HG03575 (cell line): Measurements from ENCODE around the gene EDARADD.
"Not testable (repeated sequence)": the region's sequence is repeated elsewhere in the genome, so short reads cannot be mapped to it uniquely, and the experiment has no call there.

Experiments
- ATAC-seq: cut with Tn5 transposase; IDR thresholded peaks from one replicate; pipeline ENCODE4 v1.9.1; 2021; ENCODE audit not compliant: unreplicated experiment, insufficient number of reproducible peaks, low FRiP score; ENCODE audit errors: extremely low read depth

Gene EDARADD

DNA sequence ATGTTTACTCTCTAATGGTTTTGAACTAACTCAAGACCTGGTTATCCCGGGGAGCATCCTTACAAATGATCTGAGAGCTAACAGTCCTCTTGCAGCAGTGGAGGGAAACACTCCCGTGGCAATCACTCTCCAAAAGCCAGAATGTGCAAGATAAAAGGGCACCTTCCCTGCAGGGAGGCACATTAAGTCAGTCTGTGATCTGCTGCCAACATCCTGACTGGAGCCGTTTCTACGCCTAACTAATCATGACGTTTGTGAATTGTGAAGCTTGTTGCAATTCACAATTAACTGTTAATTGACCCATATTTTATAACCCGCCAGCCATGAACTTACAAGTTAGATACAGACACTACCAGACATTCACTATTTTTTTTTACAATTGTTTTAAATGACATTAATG, 77.6 kb downstream of the EDARADD start:
- ATAC-seq = no peak

DNA sequence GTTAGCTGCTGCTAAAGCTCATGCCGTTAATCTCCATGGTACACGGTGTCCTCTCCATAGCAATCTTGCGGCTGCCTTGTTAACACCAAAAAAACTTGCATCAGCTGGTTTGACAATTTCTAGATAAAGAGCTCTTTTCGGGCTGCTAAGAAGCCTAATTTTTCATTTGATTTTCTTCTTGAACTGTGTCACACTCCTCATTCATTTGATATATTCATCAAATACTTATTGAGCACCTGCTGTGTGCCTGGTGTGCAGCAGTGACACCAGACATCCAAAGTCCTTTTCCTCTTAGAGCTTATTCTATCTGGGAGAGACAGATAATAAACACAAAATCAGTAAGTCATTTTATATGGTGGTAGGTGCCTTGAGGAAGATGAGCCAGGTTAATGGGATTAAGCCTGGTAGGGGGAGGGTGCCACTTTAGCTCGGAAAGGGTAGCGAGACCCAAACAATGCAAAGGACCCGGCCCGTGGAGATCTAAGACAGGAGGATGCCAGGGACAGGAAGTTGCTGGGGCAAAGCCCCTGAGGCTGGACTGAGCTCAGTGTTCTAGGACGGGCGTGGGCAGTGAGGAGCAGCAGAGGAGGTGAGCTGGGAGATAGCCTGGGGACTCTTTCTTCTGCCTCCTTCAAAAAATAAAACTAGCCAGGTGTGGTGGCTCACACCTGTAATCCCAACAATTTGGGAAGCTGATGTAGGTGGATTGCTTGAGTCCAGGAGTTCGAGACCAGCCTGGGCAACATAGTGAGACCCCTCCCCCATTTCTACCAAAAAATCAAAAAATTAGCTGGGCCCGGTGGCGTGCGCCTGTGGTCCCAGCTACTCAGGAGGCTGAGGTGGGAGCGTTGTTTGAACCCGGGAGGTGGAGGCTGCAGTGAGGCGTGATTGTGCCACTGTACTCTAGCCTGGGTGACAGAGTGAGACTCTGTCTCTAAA, 79.0 kb downstream of the EDARADD start:
- no peak for ATAC-seq

DNA sequence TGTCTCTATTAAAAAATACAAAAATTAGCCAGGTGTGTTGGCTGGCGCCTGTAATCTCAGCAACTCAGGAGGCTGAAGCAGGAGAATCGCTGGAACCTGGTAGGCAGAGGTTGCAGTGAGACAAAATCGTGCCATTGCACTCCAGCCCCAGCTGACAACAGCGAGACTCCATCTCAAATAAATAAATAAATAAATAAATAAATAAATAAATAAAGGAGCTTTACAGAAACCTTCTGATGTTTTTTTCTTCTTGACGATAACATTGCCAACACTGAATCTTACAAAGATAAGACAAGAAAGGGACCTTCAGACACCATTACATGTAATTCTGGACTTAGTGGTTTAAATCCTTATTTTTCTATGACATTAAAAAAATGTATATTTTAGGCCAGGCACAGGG, 81.9 kb downstream of the EDARADD start:
- ATAC-seq = no peak

DNA sequence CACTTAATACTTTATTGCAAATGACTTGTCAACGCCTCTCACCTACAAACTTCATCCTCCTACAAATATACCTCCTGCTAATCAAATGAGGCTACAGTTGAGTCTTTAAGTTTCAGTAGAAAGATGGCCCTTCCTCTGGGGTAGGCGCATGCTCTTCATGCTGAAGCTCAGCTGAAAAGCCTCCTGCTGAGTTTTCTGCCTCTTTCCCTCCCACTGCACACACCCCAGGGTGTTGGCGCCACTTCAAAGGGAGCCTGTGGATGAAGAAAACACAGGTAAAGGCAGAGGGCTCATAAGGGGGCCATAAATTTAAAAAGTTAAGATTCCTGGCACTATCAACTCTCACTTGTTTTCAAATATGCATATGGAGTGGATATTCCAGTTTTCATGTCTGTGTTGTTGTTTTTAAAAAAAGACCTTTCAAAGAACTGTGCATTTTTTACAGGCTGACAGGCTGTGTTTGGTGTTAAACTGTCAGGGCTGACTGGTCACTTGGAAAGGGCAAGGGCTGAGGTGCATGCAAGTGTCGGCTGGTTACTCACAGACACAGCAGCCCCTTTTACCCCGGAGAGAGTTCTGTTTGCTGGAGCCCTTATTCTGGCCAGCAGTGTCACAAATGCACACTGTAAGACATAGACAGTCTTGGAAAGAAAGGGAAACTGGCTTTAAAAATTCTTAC, 86.8 kb downstream of the EDARADD start:
- ATAC-seq = no peak

DNA sequence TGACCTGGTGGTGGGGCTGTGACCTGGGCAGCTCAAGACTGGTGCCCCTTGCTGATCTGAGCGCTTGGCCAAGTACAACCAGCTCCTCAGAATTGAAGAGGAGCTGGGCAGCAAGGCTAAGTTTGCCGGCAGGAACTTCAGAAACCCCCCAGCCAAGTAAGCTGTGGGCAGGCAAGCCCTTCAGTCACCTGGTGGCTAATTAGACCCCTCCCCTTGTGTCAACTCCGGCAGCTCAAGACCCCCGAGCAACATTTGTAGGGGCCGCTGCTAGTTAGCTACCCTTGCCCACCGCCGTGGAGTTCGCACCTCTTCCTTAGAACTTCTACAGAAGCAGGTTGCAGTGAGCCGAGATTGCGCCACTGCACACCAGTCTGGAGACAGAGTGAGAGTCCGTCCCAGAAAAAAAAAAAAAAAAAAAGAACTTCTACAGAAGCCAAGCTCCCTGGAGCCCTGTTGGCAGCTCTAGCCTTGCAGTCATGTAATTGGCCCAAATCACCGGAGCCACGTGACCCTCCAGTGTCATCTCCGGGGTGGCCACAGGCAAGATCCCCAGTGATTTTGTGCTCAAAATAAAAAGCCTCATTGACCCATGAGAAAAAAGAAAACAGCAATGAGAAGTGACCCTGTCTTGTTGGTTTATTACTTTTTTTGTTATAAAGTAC, 90.4 kb downstream of the EDARADD start:
- no peak for ATAC-seq

DNA sequence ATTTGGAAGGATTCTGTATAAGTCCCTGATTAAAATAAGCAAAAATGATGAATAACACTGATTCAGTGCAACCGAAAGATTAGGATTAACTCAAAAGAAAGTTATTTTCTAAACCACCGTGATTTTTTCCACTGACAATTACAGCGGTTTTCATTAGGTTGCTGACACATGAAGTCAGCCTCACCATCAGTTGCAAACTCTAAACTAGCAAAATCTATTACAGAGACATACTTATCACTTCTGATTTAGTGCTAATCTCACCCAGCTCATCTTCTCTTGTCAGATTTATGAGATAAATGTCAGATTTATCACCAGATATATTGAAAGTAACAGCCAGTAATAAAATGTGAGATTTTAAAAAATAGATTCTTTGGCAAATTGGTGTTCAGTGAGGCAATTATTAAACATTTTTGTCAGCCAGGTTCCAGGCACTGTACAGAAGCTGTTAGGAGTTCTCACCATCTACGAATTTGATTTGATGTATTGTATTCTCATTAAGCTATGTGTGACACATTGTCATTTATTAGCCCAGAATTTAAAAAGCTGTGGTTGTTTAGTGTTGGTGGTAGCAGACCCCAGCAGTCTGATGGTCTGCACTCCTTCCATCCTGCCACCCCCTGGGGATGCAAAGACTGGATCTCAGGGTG, 92.4 kb downstream of the EDARADD start:
- ATAC-seq = no peak

DNA sequence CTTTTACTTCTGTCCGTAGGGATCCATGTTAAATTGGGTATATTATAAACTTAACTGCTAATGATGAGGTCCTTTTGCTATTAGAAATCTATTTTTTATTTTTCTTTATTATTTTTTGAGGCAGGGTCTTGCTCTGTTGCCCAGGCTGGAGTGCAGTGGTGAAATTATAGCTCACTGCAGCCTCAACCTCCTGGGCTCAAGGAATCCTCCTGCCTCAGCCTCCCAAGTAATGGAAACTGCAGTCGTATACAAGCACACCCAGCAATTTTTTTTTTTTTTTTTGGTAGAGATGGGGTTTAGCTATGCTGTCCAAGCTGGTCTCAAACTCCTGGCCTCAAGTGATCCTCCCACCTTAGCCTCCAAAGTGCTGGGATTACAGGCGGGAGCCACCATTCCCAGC, 95.1 kb downstream of the EDARADD start:
- not testable (repeated sequence) for ATAC-seq

DNA sequence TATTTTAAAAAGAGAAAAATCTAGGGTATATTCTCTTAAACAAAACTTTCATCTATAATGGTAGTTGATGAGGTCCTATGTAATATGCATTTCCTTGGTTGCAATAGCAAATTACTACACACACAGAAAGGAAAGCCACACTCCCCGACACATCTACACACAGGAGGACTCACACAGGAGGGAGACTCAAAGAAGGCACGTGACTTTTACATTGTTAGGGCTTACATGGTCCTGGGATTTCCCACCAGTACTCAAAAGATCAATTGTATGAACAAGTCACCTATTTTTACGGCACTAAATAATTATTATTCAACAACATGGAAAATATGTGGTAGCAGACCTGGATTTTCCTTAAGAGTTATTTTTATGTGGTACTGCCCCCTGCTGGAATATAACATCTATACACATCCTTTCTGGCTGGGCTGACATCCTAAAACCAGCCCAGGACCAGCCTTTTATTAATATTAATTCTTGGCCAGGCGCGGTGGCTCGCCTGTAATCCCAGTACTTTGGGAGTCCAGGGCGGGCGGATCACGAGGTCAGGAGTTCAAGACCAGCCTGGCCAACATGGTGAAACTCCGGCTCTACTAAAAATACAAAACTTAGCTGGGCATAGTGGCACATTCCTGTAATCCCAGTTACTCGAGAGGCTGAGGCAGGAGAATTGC, 95.8 kb downstream of the EDARADD start:
- no peak for ATAC-seq

DNA sequence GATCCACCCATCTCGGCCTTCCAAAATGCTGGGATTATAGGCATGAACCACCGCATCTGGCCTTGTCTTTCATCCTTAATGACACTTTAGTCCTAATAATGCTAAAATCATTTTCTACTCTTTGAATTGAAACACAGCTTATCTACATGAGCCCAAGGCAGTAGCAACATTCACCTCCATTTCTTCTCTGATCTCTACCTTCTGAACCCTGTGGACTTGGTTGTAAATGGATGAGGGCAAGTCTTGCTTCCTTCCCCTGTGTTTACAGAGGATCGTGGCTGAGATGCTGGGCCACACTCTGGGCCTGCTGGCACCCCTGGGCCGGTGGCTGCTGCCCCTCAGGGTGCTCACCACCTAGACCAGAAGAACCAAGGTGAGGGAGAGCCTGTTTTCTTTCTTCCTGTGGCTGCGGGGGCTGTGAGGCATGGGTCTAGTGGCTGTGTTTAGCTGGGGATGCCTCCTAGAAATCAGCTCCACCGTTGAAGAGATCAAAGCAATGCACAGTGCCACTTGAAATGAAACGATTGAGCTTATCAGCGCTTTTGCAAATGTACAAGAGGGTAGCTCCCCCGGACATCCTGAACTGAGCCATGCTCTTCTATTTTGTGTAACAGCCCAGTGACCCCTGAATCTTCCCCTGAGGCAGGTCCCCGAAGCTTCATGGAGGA, 97.5 kb downstream of the EDARADD start:
- ATAC-seq = no peak

DNA sequence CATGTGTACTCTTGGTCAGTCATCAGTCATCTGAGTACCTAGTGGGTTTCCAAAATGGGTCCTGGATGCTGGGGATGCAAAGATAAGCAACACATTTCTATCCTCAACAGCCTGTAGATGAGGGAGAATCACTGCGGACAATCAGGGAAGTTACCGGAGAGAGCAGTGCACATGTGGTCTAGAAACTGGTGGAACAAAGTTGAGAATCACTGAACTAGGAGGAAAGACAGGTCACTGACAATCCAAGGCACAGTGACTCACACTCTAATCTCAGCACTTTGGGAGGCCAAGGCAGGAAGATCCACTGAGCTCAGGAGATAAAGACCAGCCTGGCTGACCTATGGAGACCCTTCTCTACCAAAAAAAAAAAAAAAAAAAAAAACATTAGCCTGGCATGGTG, 98.3 kb downstream of the EDARADD start:
- no peak for ATAC-seq

DNA sequence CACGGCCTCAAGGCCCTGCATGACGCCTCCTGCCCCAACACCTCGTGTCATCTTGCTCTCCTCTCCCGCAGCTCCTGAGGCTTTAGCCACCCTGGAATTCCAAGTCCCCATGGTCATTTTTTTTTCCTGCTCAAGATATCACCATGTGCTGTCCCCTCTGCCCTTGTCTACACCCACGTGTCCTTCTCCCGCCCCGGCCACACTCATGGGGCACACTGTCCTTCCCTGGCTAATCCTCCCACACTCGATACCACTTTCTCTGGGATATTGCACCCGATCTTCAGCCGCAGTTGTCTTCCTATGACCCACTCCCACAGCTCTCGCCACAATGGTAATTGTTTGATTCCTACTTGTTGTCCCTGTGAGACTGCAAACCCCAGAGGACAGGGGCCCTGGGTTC, 100.0 kb downstream of the EDARADD start:
- no peak for ATAC-seq

DNA sequence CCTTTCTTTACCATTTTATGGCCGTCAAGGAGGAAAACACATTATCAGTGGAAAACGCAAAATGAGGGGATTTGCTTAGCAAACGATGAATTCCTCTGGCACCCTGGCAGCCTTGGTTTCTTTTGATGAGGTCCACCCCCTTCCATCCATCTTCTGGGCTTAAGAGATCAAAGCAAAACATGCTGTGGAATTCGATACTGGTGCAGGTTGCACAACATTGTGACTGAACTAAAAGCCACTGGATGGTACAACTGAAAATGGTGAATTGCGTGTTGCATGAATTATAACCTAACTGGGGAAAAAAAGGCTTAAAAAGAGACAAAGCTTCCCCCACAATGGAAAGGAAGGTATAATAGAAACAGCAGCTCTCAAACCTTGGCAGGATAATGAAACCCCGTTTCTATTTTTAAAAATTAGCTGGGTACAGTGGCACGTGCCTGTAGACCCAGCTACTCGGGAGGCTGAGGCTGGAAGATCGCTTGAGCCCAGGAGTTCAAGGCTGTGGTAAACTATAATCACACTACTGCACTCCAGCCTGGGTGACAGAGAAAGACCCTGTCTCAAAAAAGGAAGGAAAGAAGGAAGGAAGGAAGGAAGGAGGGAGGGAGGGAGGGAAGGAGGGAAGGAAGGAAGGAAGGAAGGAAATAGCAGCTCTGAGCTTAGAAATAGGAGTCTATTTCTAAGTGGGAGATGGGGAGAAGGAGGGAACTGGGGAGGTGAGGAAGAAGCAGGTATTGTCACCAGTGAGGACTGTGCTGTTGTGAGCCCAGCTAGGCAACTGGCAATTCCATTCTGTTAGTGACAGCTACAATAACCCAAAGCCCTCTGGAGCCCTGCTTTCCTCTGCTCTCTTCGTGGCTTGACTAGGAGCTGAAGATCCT, 100.7 kb downstream of the EDARADD start:
- ATAC-seq = no peak

DNA sequence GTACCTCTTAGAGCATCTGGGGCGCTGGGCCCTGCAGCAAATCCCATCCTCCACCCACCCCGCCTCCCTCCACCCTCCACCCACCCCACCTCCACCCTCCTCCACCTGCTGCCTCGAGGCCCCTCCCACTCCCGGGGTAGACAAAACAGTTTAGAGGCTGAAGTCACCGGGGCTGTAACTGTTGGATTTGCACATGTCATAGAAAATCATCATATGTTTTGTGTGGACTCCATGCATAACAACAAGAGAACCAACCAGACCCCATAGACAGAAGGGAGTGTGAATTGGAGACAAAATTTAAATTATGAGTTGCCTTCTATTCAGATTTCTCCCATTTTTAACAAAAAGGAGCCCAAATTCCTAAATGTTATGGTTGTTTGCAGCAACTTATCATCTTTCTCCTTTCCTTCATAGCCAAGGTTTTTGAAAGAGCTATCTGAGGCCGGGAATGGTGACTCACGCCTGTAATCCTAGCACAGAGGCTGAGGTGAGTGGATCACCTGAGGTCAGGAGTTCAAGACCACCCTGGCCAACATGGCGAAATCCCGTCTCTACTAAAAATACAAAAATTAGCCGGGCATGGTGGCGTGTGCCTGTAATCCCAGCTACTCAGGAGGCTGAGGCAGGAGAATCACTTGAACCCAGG, 101.5 kb downstream of the EDARADD start:
- ATAC-seq = no peak

DNA sequence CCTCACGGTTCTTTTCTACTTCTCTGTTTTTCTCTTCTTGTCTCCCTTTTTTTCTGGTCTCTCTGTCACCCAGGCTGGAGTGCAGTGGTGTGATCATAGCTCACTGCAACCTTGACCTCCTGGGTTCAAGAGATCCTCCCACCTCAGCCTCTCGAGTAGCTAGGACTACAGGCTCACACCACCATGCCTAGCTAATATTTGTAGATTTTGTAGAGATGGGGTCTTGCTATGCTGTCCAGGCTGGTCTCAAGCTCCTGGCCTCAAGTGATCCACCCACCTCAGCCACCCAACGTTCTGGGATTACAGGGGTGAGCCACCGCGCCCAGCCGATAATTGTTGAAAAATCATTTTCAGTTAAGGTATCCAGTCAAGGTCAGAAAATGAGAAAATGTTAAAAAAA, 103.8 kb downstream of the EDARADD start:
- no peak for ATAC-seq

DNA sequence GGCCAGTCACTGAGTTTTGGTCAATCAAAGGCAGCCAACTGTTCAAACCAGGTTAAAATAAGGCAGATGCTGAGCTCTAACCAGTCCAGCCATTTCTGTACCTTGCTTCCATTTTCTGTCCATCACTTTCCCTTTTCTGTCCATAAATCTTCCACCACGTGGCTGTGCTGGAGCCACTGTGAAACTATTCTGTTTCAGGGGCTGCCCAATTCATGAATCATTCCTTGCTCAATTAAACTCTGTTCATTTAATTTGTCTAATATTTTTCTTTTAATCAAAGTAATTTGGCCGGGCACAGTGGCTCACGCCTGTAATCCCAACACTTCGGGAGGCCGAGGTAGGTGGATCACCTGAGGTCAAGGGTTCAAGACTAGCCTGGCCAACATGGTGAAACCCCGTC, 107.0 kb downstream of the EDARADD start:
- ATAC-seq = no peak

DNA sequence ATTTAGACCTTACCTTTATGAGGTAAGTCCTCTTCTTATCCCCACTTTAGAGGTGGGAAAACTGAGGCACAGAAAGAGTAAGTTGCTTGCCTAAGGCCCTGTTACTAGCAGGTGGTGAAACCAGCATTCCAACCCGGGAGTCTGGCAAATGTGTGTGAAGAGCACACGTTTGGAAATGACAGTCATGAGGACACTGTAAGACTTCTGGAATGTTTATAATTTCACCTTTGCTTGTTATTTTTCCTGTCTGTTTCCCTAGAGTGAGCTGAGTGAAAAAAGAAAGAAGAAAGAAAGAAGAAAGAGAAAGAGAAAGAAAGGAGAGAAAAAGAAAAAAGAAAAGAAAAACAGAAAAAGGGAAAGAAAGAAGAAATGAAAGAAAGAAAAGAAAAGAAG, 108.5 kb downstream of the EDARADD start:
- no peak for ATAC-seq

DNA sequence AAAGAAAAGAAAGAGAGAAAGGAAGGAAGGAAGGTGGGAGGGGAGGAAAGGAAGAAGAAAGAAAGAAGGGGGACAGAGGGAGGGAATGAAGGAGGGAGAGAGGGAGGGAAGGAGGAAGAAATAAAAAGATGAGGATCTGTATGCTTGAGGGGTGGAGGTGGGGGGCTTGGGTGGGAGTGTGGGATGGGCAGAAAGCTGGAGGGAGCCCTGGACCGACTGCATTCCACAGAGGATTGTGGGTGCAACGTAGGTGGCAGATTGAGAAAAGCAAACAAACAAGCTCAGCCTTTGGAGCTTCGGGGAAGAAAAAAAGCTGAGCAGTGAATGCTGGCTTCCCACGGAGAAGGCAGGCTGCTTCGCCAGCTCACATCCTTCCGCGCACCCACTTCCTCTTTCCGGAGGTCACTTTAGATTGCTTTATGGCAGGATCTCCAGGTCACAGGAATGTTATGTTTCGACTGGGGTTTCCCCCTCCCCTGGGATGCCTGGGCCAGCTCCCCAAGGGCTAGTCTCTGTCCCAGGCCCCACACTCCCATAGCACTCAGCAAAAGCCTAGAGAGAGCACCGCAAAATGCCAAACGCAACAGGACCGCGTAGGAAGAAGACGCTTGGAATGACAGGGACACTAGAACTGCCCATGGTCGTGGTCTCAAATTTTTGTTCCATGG, 109.0 kb downstream of the EDARADD start:
- no peak for ATAC-seq
